Mucosa of rectum (tissue), 2 donors: ENCODE data around the gene COL4A1.

Source experiments
- H3K27ac ChIP-seq, 2 donors: one replicate each; pipeline ENCODE4 v1.7.0; 2013; ENCODE audit warnings: inconsistent platforms in 2 of 2, low read depth in 2 of 2, low read length in 2 of 2
- H3K27me3 ChIP-seq, 2 donors: one replicate each; pipeline ENCODE4 v1.7.0; 2013; ENCODE audit warnings: low read length in 2 of 2; ENCODE audit not compliant: control insufficient read depth in 2 of 2, insufficient read depth in 2 of 2
- H3K36me3 ChIP-seq, 2 donors: one replicate each; pipeline ENCODE4 v1.7.0; 2013; ENCODE audit warnings: low read length in 2 of 2; ENCODE audit not compliant: control insufficient read depth in 2 of 2, insufficient read depth in 2 of 2
- H3K4me1 ChIP-seq, 2 donors: one replicate each; pipeline ENCODE4 v1.7.0; 2013; ENCODE audit warnings: low read length in 2 of 2, mild to moderate bottlenecking in 1 of 2; ENCODE audit not compliant: control insufficient read depth in 2 of 2, insufficient read depth in 2 of 2
- H3K4me3 ChIP-seq, 2 donors: one replicate each; pipeline ENCODE4 v1.7.0; 2013; ENCODE audit warnings: low read length in 2 of 2
- H3K9ac ChIP-seq, 2 donors: one replicate each; pipeline ENCODE4 v1.7.0; 2013; ENCODE audit warnings: low read length in 2 of 2, low read depth in 1 of 2, mild to moderate bottlenecking in 1 of 2
- H3K9me3 ChIP-seq, 2 donors: one replicate each; pipeline ENCODE4 v1.7.0; 2013; ENCODE audit warnings: low read length in 2 of 2; ENCODE audit not compliant: control insufficient read depth in 2 of 2
- donor health status: healthy.
- donor health status: Normal muscosa, but diverticular disease.

COL4A1 gene

DNA sequence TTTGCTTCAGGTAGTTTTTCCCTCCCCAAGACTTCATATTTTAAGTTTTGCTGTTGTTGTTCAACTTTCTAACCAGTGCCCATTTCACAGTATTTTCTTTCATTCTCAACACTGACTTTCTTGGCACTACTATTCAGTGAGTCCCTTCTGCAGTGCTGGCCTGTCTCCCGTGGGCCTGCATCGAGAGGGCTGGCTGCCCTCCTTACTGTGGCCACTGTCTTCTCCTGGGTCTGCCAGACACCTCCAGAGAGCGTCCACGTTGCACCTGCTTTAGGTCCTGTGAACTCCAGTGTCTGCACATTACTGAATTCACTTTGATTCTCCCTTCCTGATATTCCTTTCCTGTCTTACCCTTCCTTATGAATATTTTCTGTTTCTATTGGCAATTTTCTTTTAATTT, 27.3 kb downstream of the COL4A1 start:
- Histone ChIP-seq H3K4me3 (no peak overlapping the region), H3K4me1 (no peaks in the 10 kb centered on the region), H3K27ac (no peak overlapping the region), H3K36me3 (no peaks in the 10 kb centered on the region), H3K9ac (no peak overlapping the region), H3K9me3 (no peaks in the 10 kb centered on the region), H3K27me3 (no peaks in the 10 kb centered on the region)

DNA sequence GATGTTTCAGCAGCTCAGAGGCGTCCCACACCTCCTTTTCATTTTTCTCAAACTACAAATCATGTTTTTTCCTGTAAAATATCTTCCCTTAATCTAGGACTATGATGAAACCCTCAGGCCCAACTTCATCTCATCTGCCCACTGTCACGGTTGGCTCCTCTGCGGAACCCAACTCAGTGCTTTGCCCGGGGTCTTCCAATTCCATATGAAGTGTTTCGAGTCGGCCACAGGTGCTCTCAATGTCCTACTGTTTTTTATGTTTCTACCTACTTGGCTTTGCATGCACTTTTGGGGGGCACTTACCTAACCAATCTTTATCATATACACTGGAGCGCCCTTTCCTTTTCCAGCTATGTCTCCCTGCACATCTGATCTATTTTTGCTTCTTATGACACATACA, 28.1 kb downstream of the COL4A1 start:
- Histone ChIP-seq H3K4me1 (no peaks in the 10 kb centered on the region), H3K27me3 (no peaks in the 10 kb centered on the region), H3K4me3 (no peak overlapping the region), H3K9me3 (no peaks in the 10 kb centered on the region), H3K36me3 (no peaks in the 10 kb centered on the region), H3K9ac (no peak overlapping the region), H3K27ac (no peak overlapping the region)

DNA sequence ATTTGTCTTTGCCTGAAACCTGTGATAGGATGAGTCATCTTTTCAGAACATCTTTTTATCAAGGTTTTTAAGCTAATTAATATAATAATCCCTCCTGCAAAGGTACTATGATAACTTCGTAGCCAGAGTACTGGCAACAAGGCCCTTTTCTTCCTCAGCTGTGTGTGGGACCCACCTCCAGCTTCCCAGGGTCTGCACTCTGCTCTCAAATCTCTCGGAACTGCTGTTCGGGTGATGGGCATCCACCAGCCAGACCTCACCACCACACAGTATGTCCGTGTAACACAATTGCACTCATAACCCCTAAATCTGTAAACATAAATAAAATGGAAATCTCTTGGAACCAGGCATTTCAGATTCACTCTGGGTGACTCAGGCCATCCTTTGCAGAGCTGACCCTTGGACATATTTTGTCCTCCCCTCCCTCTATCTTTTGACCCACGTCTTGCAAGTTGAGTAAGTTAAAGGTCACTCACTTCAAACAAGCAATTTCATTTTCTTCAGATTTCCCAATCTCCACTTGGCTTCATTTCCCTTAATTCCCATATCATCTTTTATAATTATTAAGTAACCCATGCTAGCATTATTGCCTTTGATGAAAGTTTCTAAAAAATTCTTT, 29.5 kb downstream of the COL4A1 start:
- Histone ChIP-seq H3K27me3 (no peaks in the 10 kb centered on the region), H3K9ac (no peak overlapping the region), H3K4me3 (no peak overlapping the region), H3K27ac (no peak overlapping the region), H3K9me3 (no peaks in the 10 kb centered on the region), H3K36me3 (no peaks in the 10 kb centered on the region), H3K4me1 (no peaks in the 10 kb centered on the region)

DNA sequence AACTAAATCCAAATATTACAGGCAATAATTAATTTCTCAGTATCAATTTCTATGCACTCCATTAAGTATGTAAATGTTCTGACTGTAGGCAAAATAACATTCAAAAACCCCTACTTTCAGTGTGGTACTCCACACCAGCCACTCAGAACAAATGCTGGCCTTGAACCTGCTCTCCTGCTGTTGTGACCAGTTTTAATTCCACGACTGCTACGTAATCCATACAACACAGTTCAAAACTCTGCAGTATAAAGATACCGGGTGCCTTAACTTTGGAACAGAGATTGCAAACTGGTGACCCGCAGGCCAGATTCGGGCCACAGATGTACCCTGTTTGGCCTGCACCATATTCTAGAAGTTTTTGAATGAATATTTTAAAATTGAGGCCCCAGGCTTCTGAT, 30.4 kb downstream of the COL4A1 start:
- H3K9ac ChIP-seq = no peak overlapping the region
- no peaks in the 10 kb centered on the region for H3K36me3 ChIP-seq
- H3K27me3 ChIP-seq = no peaks in the 10 kb centered on the region
- H3K9me3 ChIP-seq = no peaks in the 10 kb centered on the region
- no peaks in the 10 kb centered on the region for H3K4me1 ChIP-seq
- no peak overlapping the region for H3K27ac ChIP-seq
- H3K4me3 ChIP-seq = no peak overlapping the region

DNA sequence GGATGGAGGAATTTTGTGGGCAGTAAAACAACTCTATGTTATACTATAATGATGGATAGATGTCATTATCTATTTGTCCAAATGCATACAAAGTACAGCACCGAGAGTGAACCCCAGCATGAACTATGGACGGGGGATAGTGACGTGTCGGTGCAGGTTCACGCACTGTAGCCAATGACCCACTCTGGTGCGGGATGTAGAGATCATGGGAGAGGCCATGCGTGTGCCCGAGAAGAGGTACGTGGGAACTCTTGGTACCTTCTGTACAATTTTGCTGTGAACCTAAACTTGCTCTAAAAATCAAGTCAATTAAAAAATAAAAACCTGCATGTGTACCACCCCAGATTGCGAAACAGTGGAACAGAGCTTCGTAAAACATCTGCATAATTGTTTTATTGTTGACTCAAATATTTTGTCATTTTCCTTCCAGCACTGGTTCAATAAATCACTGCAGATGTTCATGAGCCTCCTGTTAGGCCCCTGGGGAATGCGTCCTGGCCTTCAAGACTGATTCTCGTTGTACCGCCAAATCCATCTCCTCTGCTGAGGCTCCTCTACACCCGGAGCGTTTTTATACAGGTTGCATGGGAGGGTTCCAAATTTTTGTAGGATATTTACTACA, 30.9 kb downstream of the COL4A1 start:
- Histone ChIP-seq H3K9me3 (no peaks in the 10 kb centered on the region), H3K4me3 (no peak overlapping the region), H3K36me3 (no peaks in the 10 kb centered on the region), H3K4me1 (no peaks in the 10 kb centered on the region), H3K27me3 (no peaks in the 10 kb centered on the region), H3K27ac (no peak overlapping the region), H3K9ac (no peak overlapping the region)

DNA sequence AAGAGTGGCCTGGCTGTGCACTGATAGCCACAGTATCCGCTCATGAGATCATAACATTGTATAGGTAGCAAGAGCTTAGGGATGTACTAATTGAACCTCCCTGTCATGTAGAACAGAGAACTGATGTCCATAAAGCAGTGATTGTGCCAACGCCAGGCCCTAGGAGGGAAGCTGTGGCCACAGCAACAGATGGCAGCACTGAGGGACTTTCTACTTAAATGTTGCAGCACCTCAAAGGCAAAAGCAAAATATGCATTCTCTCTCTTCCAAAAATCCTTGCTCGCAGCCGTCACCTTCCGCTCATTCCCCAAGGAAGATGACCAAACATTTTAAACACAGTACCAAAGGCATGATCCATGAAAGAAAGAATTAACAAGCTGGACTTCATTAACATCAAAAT, 32.3 kb downstream of the COL4A1 start:
- Histone ChIP-seq H3K27ac (no peak overlapping the region), H3K27me3 (no peaks in the 10 kb centered on the region), H3K36me3 (no peaks in the 10 kb centered on the region), H3K9me3 (no peaks in the 10 kb centered on the region), H3K4me1 (no peaks in the 10 kb centered on the region), H3K9ac (no peak overlapping the region), H3K4me3 (no peak overlapping the region)

DNA sequence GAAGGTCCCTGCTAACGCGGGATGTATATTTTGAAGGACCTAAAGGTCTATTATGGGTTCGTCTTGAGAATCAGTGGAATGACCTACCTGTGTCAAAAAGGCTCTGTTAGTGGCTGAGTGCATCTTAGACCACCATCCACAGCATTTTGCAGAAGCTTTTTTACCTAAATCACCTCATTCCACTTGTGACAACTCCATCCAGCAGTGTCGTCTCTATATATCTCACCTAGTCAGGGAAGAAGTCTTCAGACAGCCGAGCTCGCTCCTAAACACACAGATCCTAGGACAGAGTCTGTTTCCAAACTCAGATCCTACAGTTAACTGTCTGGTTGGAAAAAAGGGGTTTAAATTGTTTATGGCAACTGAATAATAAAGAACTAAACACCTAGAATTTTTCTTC, 33.7 kb downstream of the COL4A1 start:
- no peaks in the 10 kb centered on the region for H3K27me3 ChIP-seq
- H3K4me1 ChIP-seq = no peaks in the 10 kb centered on the region
- H3K9me3 ChIP-seq = no peaks in the 10 kb centered on the region
- H3K27ac ChIP-seq = no peak overlapping the region
- H3K36me3 ChIP-seq = no peaks in the 10 kb centered on the region
- no peak overlapping the region for H3K4me3 ChIP-seq
- H3K9ac ChIP-seq = no peak overlapping the region

DNA sequence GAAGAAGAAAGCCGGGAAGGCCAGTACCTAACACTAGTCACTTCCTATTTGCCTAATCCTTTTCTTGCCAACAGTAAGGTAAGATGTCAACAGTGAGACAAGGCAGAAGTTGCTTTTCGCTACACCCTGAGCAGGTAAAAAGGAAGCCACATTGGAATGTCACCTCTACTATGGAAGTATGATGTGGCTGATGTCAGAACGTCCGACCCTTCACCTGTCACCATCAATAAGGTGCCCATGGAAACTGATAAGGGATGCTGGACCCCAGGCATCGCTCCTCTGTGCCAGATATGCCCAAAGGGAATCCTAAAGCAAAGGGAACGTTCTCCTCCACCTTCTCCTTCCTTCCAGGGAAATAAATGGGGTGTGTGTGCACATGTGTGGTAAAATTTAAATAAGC, 34.3 kb downstream of the COL4A1 start:
- Histone ChIP-seq H3K9me3 (no peaks in the 10 kb centered on the region), H3K27me3 (no peaks in the 10 kb centered on the region), H3K9ac (no peak overlapping the region), H3K27ac (no peak overlapping the region), H3K4me3 (no peak overlapping the region), H3K36me3 (no peaks in the 10 kb centered on the region), H3K4me1 (no peaks in the 10 kb centered on the region)

DNA sequence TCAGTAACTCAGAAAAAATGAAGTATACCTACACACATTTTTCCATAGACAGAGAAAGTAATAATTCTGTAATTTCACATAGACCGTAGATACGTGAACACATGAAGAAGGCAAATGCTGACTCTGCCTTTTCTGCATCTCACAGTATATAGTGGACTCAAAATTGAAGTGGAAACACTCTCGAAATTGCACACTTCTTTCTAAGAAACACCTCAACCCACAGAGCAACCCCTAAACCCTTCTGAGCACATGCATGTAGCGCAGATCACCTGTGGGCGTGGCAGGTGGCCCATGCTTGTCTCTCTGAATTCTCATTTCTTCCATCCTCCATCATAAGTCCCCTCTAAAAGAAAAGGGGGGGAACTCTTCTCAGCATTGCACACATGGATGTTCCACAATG, 34.7 kb downstream of the COL4A1 start:
- H3K9ac ChIP-seq = no peak overlapping the region
- no peaks in the 10 kb centered on the region for H3K27me3 ChIP-seq
- H3K4me3 ChIP-seq = no peak overlapping the region
- H3K9me3 ChIP-seq = no peaks in the 10 kb centered on the region
- H3K27ac ChIP-seq = no peak overlapping the region
- H3K36me3 ChIP-seq = no peaks in the 10 kb centered on the region
- H3K4me1 ChIP-seq = no peaks in the 10 kb centered on the region

DNA sequence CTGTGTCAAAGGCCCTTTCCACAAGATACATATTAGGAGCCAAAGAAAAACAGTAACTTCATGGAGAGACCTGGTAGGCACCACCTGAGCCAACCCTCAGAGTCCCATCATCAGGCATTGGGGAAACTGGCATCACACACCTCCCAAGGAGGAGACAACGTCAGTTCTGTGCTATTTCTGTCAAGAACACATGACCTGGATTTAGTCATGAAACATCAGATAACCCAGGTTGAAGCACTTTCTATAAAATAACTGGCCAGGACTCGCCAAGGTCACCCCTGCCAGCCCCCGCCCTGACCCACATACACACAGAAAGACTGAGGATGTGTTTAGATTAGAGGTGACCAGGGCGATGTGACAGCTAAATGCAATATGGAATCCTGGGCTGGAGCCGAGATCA, 35.6 kb downstream of the COL4A1 start:
- no peaks in the 10 kb centered on the region for H3K9me3 ChIP-seq
- H3K4me3 ChIP-seq = no peak overlapping the region
- no peaks in the 10 kb centered on the region for H3K36me3 ChIP-seq
- no peak overlapping the region for H3K27ac ChIP-seq
- no peak overlapping the region for H3K9ac ChIP-seq
- no peaks in the 10 kb centered on the region for H3K4me1 ChIP-seq
- no peaks in the 10 kb centered on the region for H3K27me3 ChIP-seq
